Measurements from ENCODE around the gene CDCA3. TPM values are rescaled to one million over a fixed set of nuclear protein-coding genes. Genes with fewer than 3 reads are reported as not detected.

Gene CDCA3
- total and polyA plus RNA-seq, 2 of the 4 experiments (the other 2 are of a cell fraction): 23.5 to 61.0 TPM

DNA sequence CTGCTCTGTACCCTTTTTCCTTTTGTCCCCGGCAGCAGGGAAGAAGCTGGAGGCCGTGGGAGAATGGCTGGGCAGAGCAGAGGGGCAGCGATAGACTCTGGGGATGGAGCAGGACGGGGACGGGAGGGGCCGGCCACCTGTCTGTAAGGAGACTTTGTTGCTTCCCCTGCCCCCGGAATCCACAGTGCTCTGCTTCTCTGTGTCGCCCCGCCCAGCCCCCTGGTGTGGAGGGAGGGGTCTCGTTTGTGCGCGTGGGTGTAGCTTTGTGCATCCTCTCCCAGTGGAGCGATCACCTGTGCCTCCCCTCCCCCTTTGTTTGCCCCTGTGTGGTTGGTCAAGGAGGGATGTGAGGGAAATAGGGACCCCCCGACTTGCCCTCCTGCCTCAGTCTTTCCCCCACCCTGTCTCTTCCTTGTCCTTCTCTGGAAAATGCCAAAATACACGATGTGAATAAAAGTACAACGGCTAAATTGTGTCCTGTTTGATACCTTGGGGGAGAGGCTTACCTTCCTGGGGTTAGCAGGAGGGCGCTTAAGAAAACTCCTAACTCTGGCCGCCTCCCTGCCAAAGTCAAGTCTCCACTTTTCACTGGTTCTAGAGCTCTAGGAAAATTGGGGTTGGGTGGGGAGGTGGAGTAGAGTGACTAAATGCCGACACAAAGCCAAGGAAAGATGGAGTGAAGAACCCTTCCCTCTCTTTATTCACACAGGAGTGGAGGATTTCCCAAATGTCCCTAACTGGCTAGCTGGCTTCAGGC lies 15.3 kb upstream of the CDCA3 start:
- H3K4ac ChIP-seq (ENCODE audit: low read depth, low read length): peak overlapping the region; percentile 95; the same call in 1 of the 2 replicates
- 96% methylated on average over 5 of the region's 19 CpGs; no CpG with 5 or more reads in 1 of the 2 experiments for WGBS, 2 experiments (ENCODE audit: extremely low coverage in 2 of 2, insufficient read length in 1 of 2)

More for the DNA sequence above, 15.3 kb upstream of the CDCA3 start:
- H3K79me1 ChIP-seq (ENCODE audit: low read depth in 1 of 2, low read length in 2 of 2): peaks cover 16 to 39% of the 10 kb centered on the region in 2 experiments
- no peak for TF ChIP-seq NFE2L2 (IDR thresholded peaks at IDR 0.05; ENCODE audit: low read depth, low read length)
- no peak for TF ChIP-seq BHLHE40 (IDR thresholded peaks at IDR 0.05; ENCODE audit: low read depth, low read length)
- TF ChIP-seq CEBPB (IDR thresholded peaks at IDR 0.05; ENCODE audit: low read depth, low read length): no peak
- no peak for TF ChIP-seq MXI1 (IDR thresholded peaks at IDR 0.05; ENCODE audit: borderline replicate concordance, low read depth, low read length)
- no peak for TF ChIP-seq MAFK (IDR thresholded peaks at IDR 0.05; ENCODE audit: low read depth, low read length)
- TF ChIP-seq, protein P1, sequence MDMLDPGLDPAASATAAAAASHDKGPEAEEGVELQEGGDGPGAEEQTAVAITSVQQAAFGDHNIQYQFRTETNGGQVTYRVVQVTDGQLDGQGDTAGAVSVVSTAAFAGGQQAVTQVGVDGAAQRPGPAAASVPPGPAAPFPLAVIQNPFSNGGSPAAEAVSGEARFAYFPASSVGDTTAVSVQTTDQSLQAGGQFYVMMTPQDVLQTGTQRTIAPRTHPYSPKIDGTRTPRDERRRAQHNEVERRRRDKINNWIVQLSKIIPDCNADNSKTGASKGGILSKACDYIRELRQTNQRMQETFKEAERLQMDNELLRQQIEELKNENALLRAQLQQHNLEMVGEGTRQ (IDR thresholded peaks at IDR 0.05; ENCODE audit: low read depth, low read length): no peak
- TF ChIP-seq SMC3 (IDR thresholded peaks at IDR 0.05; ENCODE audit: low read depth, low read length): no peak
- TF ChIP-seq CTCF (conservative IDR thresholded peaks at IDR 0.05; ENCODE audit: low read depth, low read length): no peak
- TF ChIP-seq POLR2A (IDR thresholded peaks at IDR 0.05; ENCODE audit: low read depth, low read length): no peak
- no peak for TF ChIP-seq MAZ (IDR thresholded peaks at IDR 0.05; ENCODE audit: borderline replicate concordance, low read depth, low read length)
- no peak for TF ChIP-seq RCOR1 (IDR thresholded peaks at IDR 0.05; ENCODE audit: insufficient replicate concordance, low read length)
- TF ChIP-seq FOS (IDR thresholded peaks at IDR 0.05; ENCODE audit: low read depth, low read length): no peak
- TF ChIP-seq RAD21 (IDR thresholded peaks at IDR 0.05; ENCODE audit: low read length): no peak
- BruUV-seq (replicated peaks): no TSS peak
- in situ Hi-C loops (cut with MboI; ENCODE audit: low sequenced_read_pairs) (loop anchor here (5.0 kb wide), 1 partner anchor 96 kb away; no protein-coding TSS in a partner anchor), dilution Hi-C loops (cut with HindIII; ENCODE audit: low sequenced_read_pairs, unreplicated experiment) (no loop called here), intact Hi-C loops (cut with micrococcal nuclease) (loop anchor here (5.0 kb wide), 1 partner anchor 771 kb away; no protein-coding TSS in a partner anchor)
- H2BK20ac ChIP-seq (ENCODE audit: low read depth, low read length): no peak overlapping the region
- peak overlapping the region; percentile 92 for H4K5ac ChIP-seq (ENCODE audit: low read depth, low read length)
- H3K36me3 ChIP-seq (ENCODE audit: control insufficient read depth, insufficient read depth, low read length): peaks cover 58% of the 10 kb centered on the region
- H2BK15ac ChIP-seq (ENCODE audit: low read depth, low read length): 0 out of 3 replicates have a peak overlapping the region, but pooled peaks have one; percentile 50
- no peaks in the 10 kb centered on the region for H3K27me3 ChIP-seq (ENCODE audit: control insufficient read depth, insufficient read depth, low read length)
- peak overlapping the region; percentile 78 for H2BK5ac ChIP-seq (ENCODE audit: low read depth, low read length, poor library complexity, severe bottlenecking)
- ChIA-PET POLR2A (ENCODE audit: unreplicated experiment) (interaction anchor here (0.6 to 1.9 kb wide), 4 partner anchors 14 to 308 kb away, joined by 3 to 10 read pairs (median 4); partner anchors contain the start of gene USP5), CTCF (no interaction called here)
- peak overlapping the region; percentile 92 to 93 for H4K8ac ChIP-seq (ENCODE audit: low read depth in 2 of 2, low read length in 2 of 2)
- peak overlapping the region; percentile 73 for H3K23ac ChIP-seq (ENCODE audit: low read depth, low read length)
- H4K20me1 ChIP-seq (ENCODE audit: insufficient read depth, low read length): peaks cover 38% of the 10 kb centered on the region
- peak overlapping the region; percentile 46; the same call in 1 of the 2 replicates for H4K91ac ChIP-seq (ENCODE audit: insufficient read depth, low read depth, low read length)
- H3K14ac ChIP-seq (replicated peaks; ENCODE audit: low read depth, low read length): peak overlapping the region; percentile 92
- H2BK120ac ChIP-seq (ENCODE audit: low read depth, low read length): peak overlapping the region; percentile 65; the same call in 1 of the 2 replicates
- no peak overlapping the region for H3K18ac ChIP-seq (ENCODE audit: low read depth, low read length)
- peak overlapping the region; percentile 95 for H2AFZ ChIP-seq (replicated peaks; ENCODE audit: low read length, poor library complexity)
- ATAC-seq (ENCODE audit: low read depth): no peak
- H3K4me1 ChIP-seq (ENCODE audit: control insufficient read depth, insufficient read depth, low read length): peaks cover 14% of the 10 kb centered on the region
- H3K9me1 ChIP-seq (ENCODE audit: insufficient read depth, low read length): 0 out of 2 replicates have a peak, but pooled peaks cover 7% of the 10 kb centered on the region
- no peak overlapping the region for H3K4me3 ChIP-seq (ENCODE audit: insufficient read depth, low read depth, low read length)
- H2AK9ac ChIP-seq (replicated peaks; ENCODE audit: low read depth, low read length, poor library complexity): peak overlapping the region; percentile 95
- peak overlapping the region; percentile 97; the same call in 1 of the 2 replicates for H2AK5ac ChIP-seq (ENCODE audit: low read depth, low read length)
- H3K9ac ChIP-seq (ENCODE audit: low read depth, low read length): peak overlapping the region; percentile 78; the same call in 1 of the 2 replicates
- H3K27ac ChIP-seq (ENCODE audit: insufficient read depth, low read length): peak overlapping the region; percentile 75; the same call in 1 of the 2 replicates
- H3K4me2 ChIP-seq (ENCODE audit: low read depth, low read length): peak overlapping the region; percentile 95
- no peak overlapping the region for H3K56ac ChIP-seq (ENCODE audit: extremely low read depth, insufficient read depth, low read length)
- no peaks in the 10 kb centered on the region for H3K9me3 ChIP-seq (ENCODE audit: control insufficient read depth, insufficient read depth, low read length)
- DNase-seq: no peak
